Astrocyte (in vitro differentiated cells and primary cell): ENCODE data around the gene ERC1. TPM values are rescaled to one million over a fixed set of nuclear protein-coding genes. Genes with fewer than 3 reads are reported as not detected.

Experiments
- DNase-seq: peaks from one replicate; pipeline ENCODE4 v3.0.0-alpha.2; 2010; ENCODE audit warnings: low read depth
- FAIRE-seq: peaks from 2 replicates; lab custom pipeline; 2011; peaks lifted over from hg19 to GRCh38; lab: Jason Lieb, UNC
- H2AFZ ChIP-seq: 2 replicates; pipeline ENCODE4 v1.6.0; 2012; ENCODE audit warnings: low read depth, low read length, inconsistent platforms
- H3K27ac ChIP-seq: 2 replicates; pipeline ENCODE4 v1.5.1; 2011; ENCODE audit warnings: low read depth, low read length, inconsistent platforms
- H3K27me3 ChIP-seq: 2 replicates; pipeline ENCODE4 v1.6.0; 2011; ENCODE audit warnings: low read length, inconsistent platforms; ENCODE audit not compliant: insufficient read depth
- H3K36me3 ChIP-seq: 2 replicates; pipeline ENCODE4 v1.5.1; 2011; ENCODE audit warnings: low read length, inconsistent platforms; ENCODE audit not compliant: insufficient read depth
- H3K4me1 ChIP-seq: 2 replicates; pipeline ENCODE4 v1.5.1; 2011; ENCODE audit warnings: low read length, inconsistent platforms; ENCODE audit not compliant: insufficient read depth
- H3K4me2 ChIP-seq: 2 replicates; pipeline ENCODE4 v1.6.0; 2012; ENCODE audit warnings: low read length, inconsistent platforms
- H3K4me3 ChIP-seq: 2 replicates; pipeline ENCODE4 v1.5.1; 2011; ENCODE audit warnings: low read depth, mild to moderate bottlenecking, low read length, inconsistent platforms; ENCODE audit not compliant: insufficient read depth
- H3K79me2 ChIP-seq: 2 replicates; pipeline ENCODE4 v1.6.0; 2012; ENCODE audit warnings: mild to moderate bottlenecking, low read length, inconsistent platforms; ENCODE audit not compliant: insufficient read depth
- H3K9ac ChIP-seq: 2 replicates; pipeline ENCODE4 v1.6.0; 2012; ENCODE audit warnings: mild to moderate bottlenecking, low read length, inconsistent platforms
- H3K9me3 ChIP-seq: 2 replicates; pipeline ENCODE4 v1.5.1; 2012; ENCODE audit warnings: low read depth, mild to moderate bottlenecking, low read length, inconsistent platforms; ENCODE audit not compliant: insufficient read depth
- H4K20me1 ChIP-seq: 2 replicates; pipeline ENCODE4 v1.6.0; 2012; ENCODE audit warnings: low read length, inconsistent platforms; ENCODE audit not compliant: insufficient read depth
- H3K27ac Mint-ChIP-seq: one replicate; pipeline ENCODE4 v1.8.0; 2021; ENCODE audit warnings: mild to moderate bottlenecking, mixed read lengths; ENCODE audit not compliant: unreplicated experiment
- H3K27me3 Mint-ChIP-seq: one replicate; pipeline ENCODE4 v1.8.0; 2021; ENCODE audit warnings: low read depth, mixed read lengths; ENCODE audit not compliant: unreplicated experiment
- H3K36me3 Mint-ChIP-seq: one replicate; pipeline ENCODE4 v1.8.0; 2021; ENCODE audit warnings: low read depth, mixed read lengths; ENCODE audit not compliant: unreplicated experiment
- H3K4me1 Mint-ChIP-seq: one replicate; pipeline ENCODE4 v1.8.0; 2021; ENCODE audit warnings: low read depth, mixed read lengths; ENCODE audit not compliant: unreplicated experiment
- H3K4me3 Mint-ChIP-seq: one replicate; pipeline ENCODE4 v1.8.0; 2021; ENCODE audit warnings: mild to moderate bottlenecking, moderate library complexity, mixed read lengths; ENCODE audit not compliant: unreplicated experiment
- H3K9me3 Mint-ChIP-seq: one replicate; pipeline ENCODE4 v1.8.0; 2021; ENCODE audit warnings: mild to moderate bottlenecking, mixed read lengths; ENCODE audit not compliant: unreplicated experiment
- EZH2 ChIP-seq: IDR thresholded peaks from 2 replicates; pipeline ENCODE4 v1.6.1; 2012; ENCODE audit warnings: mild to moderate bottlenecking, low read length, inconsistent platforms; ENCODE audit not compliant: insufficient read depth
- total RNA-seq: library from RNA; stranded (reverse); gene quantifications from 2 replicates; pipeline ENCODE4 v1.2.1, GENCODE V29; 2021
- TF ChIP-seq, protein P1 (sequence below): IDR thresholded peaks from 2 replicates; pipeline ENCODE4 v1.5.1; 2011; ENCODE audit warnings: low read depth, mild to moderate bottlenecking, inconsistent platforms, low read length, moderate library complexity; ENCODE audit not compliant: insufficient read depth

Gene ERC1
- total RNA-seq, 1 donor from 2014 or later: 67.1 TPM

DNA sequence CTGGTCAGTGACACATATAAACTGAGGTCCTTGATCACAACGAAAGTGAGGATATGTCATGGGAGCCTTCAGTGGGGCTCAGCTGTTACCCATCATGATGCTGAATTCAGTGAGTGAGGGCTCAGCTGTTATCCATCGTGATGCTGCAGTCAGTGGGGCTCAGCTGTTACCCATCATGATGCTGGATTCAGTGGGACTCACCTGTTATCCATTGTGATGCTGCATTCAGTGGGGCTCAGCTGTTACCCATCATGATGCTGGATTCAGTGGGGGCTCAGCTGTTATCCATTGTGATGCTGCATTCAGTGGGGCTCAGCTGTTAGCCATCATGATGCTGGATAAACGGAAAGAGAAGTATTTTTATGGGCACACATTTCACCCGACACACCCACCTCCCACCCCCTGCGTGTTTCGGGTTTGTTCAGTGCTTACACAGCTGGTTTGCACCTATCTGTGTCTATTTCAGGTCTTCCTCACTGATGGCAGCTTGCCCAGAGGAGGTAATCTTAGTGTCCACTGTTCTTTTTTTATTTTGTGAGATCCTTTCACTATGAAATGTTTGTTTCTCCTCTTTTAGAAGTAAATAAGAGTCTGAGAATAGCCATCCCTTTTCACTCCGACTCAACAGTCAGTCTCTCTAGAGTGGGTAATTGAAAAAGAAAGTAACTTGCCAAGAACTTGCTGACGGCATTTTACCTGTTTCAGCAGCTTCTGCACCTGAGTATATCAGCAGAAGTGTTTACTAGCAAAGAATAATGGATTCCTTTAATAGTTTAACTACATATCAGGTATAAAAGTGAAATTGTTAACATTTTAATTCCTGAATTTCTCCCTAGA lies 183.0 kb downstream of the ERC1 start:
- Mint-ChIP-seq H3K27ac (no peak overlapping the region), H3K27me3 (no peaks in the 10 kb centered on the region), H3K4me3 (no peak overlapping the region), H3K9me3 (no peaks in the 10 kb centered on the region), H3K36me3 (peaks cover 1% of the 10 kb centered on the region), H3K4me1 (peaks cover 1% of the 10 kb centered on the region)
- Histone ChIP-seq H4K20me1 (no peaks in the 10 kb centered on the region), H3K27ac (no peak overlapping the region), H3K4me3 (no peak overlapping the region), H3K79me2 (no peaks in the 10 kb centered on the region), H3K4me1 (no peaks in the 10 kb centered on the region), H3K4me2 (no peak overlapping the region), H3K36me3 (no peaks in the 10 kb centered on the region), H2AFZ (no peak overlapping the region), H3K9me3 (no peaks in the 10 kb centered on the region), H3K9ac (no peak overlapping the region), H3K27me3 (no peaks in the 10 kb centered on the region)
- TF ChIP-seq EZH2: no peak
- TF ChIP-seq, protein P1, sequence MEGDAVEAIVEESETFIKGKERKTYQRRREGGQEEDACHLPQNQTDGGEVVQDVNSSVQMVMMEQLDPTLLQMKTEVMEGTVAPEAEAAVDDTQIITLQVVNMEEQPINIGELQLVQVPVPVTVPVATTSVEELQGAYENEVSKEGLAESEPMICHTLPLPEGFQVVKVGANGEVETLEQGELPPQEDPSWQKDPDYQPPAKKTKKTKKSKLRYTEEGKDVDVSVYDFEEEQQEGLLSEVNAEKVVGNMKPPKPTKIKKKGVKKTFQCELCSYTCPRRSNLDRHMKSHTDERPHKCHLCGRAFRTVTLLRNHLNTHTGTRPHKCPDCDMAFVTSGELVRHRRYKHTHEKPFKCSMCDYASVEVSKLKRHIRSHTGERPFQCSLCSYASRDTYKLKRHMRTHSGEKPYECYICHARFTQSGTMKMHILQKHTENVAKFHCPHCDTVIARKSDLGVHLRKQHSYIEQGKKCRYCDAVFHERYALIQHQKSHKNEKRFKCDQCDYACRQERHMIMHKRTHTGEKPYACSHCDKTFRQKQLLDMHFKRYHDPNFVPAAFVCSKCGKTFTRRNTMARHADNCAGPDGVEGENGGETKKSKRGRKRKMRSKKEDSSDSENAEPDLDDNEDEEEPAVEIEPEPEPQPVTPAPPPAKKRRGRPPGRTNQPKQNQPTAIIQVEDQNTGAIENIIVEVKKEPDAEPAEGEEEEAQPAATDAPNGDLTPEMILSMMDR: no peak
- no peak for DNase-seq
- no peak for FAIRE-seq

DNA sequence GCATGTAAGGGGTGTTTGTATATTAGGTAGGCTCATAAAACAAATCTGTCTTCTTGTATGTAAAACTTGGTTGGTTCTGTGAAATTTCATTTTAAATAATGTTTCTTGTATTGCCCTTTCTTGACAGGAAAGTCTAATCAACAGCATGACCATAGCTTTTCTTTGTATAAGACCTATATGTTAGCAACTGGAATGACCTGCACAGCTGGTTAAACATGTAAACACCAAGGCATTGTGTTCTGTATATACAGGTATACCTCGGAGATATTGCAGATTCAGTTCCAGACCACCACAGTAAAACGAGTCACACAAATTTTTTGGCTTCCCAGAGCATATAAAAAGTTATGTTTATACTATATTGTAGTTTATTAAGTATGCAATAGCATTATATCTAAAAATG lies 183.6 kb downstream of the ERC1 start:
- FAIRE-seq (no peak), DNase-seq (no peak)
- no peak overlapping the region for H3K4me2 ChIP-seq
- Mint-ChIP-seq H3K27ac (no peak overlapping the region), H3K4me1 (peaks cover 1% of the 10 kb centered on the region), H3K9me3 (no peaks in the 10 kb centered on the region), H3K27me3 (no peaks in the 10 kb centered on the region), H3K4me3 (no peak overlapping the region), H3K36me3 (peaks cover 1% of the 10 kb centered on the region)
- no peak overlapping the region for H3K4me3 ChIP-seq
- H3K27ac ChIP-seq: no peak overlapping the region
- H3K9ac ChIP-seq: no peak overlapping the region
- no peak for TF ChIP-seq EZH2
- TF ChIP-seq, protein P1: no peak
- H2AFZ ChIP-seq: no peak overlapping the region
- H3K27me3 ChIP-seq: no peaks in the 10 kb centered on the region
- H3K36me3 ChIP-seq: no peaks in the 10 kb centered on the region
- H3K79me2 ChIP-seq: no peaks in the 10 kb centered on the region
- no peaks in the 10 kb centered on the region for H3K9me3 ChIP-seq
- no peaks in the 10 kb centered on the region for H3K4me1 ChIP-seq
- no peaks in the 10 kb centered on the region for H4K20me1 ChIP-seq

DNA sequence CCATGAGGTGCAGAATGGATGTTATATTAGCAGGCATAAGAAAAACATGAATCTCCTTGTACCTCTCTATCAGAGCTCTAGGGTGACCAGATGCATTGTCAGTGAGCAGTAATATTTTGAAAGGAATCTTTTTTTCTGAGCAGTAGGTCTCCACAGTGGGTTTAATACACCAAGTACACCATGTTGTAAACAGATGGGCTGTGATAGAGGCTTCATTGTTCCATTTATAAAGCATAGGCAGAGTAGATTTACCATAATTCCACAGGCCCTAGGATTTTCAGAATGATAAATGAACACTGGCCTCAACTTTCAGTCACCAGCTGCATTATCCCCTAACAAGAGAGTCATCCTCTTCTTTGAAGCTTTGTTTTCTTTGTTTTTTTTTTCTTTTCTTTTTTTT lies 185.2 kb downstream of the ERC1 start:
- no peak overlapping the region for H3K4me3 Mint-ChIP-seq
- no peak for FAIRE-seq
- Histone ChIP-seq H3K4me1 (peaks cover 2% of the 10 kb centered on the region), H2AFZ (no peak overlapping the region), H3K27ac (no peak overlapping the region), H4K20me1 (no peaks in the 10 kb centered on the region), H3K9ac (no peak overlapping the region), H3K79me2 (no peaks in the 10 kb centered on the region), H3K4me3 (no peak overlapping the region), H3K4me2 (no peak overlapping the region), H3K9me3 (no peaks in the 10 kb centered on the region), H3K36me3 (no peaks in the 10 kb centered on the region), H3K27me3 (no peaks in the 10 kb centered on the region)
- no peak for TF ChIP-seq EZH2
- TF ChIP-seq, protein P1: no peak
- H3K36me3 Mint-ChIP-seq: peaks cover 4% of the 10 kb centered on the region
- H3K4me1 Mint-ChIP-seq: no peaks in the 10 kb centered on the region
- H3K27me3 Mint-ChIP-seq: no peaks in the 10 kb centered on the region
- DNase-seq: no peak
- H3K9me3 Mint-ChIP-seq: no peaks in the 10 kb centered on the region
- no peak overlapping the region for H3K27ac Mint-ChIP-seq
